Limb (tissue), 2 donors: ENCODE results near the gene SDHAF3.

Experiments used
- DNase-seq, 2 donors: peaks; one replicate each; pipeline ENCODE4 v3.0.0-alpha.2; 2016; ENCODE audit errors: extremely low spot score in 2 of 2

SDHAF3 gene

GRCh38 chr7:97215556-97215955, 98.1 kb downstream of the SDHAF3 start:
- no peak for DNase-seq

GRCh38 chr7:97218767-97219166, 101.3 kb downstream of the SDHAF3 start:
- DNase-seq = no peak

GRCh38 chr7:97219237-97219636, 101.7 kb downstream of the SDHAF3 start:
- DNase-seq = no peak

- DNase-seq = no peak
Observed at GRCh38 chr7:97224316-97224715, 106.8 kb downstream of the SDHAF3 start.

- DNase-seq = no peak
Observed at GRCh38 chr7:97226541-97226940, 109.0 kb downstream of the SDHAF3 start.
